ENCODE results near the gene ARRDC5. TPM values are rescaled to one million over a fixed set of nuclear protein-coding genes. Genes with fewer than 3 reads are reported as not detected.

Gene ARRDC5
- total and polyA plus RNA-seq, 2 of the 13 experiments (the other 11 are each of a cell fraction or from before 2014, with no cell fraction given), result not detected

DNA sequence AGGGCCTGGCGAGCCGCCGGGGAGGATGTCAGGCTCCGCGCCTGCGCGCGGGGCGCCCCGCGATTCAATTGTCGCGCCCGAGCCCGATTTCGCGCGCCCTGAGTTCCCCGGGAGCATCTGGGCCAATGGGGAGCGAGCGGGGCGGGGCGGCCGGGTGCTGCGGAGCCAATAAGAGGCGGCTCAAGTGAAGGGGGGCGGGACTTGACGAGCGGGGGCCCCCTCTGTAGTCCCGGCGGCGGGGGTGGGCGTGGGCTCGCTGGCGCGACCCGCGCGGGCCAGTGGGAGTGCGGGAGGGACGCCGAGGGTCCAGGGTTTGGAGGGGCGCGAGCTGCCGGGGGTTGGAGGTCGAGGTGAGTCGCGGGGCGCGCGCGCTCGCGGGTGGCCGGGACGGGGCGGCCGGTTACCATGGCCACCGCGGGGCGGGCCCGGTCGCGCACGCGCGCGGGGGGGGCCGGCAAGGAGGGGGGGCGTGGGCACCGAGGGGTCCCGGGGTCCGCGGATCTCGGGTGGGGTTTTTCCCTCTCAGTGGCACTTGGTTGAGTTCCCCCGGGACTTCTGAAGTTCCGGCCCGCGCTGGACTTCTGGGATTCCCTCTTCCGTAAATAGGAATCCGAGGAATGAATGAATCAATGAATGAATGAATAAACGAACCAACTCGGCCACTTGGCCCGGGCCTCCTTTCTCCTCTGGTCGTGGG is 7.3 kb upstream of the ARRDC5 start (continued):
- TF ChIP-seq, protein P1, sequence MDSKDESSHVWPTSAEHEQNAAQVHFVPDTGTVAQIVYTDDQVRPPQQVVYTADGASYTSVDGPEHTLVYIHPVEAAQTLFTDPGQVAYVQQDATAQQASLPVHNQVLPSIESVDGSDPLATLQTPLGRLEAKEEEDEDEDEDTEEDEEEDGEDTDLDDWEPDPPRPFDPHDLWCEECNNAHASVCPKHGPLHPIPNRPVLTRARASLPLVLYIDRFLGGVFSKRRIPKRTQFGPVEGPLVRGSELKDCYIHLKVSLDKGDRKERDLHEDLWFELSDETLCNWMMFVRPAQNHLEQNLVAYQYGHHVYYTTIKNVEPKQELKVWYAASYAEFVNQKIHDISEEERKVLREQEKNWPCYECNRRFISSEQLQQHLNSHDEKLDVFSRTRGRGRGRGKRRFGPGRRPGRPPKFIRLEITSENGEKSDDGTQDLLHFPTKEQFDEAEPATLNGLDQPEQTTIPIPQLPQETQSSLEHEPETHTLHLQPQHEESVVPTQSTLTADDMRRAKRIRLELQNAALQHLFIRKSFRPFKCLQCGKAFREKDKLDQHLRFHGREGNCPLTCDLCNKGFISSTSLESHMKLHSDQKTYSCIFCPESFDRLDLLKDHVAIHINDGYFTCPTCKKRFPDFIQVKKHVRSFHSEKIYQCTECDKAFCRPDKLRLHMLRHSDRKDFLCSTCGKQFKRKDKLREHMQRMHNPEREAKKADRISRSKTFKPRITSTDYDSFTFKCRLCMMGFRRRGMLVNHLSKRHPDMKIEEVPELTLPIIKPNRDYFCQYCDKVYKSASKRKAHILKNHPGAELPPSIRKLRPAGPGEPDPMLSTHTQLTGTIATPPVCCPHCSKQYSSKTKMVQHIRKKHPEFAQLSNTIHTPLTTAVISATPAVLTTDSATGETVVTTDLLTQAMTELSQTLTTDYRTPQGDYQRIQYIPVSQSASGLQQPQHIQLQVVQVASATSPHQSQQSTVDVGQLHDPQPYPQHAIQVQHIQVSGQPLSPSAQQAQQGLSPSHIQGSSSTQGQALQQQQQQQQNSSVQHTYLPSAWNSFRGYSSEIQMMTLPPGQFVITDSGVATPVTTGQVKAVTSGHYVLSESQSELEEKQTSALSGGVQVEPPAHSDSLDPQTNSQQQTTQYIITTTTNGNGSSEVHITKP (CRISPR knock-in tag; IDR thresholded peaks at IDR 0.05; ENCODE audit: low read depth), result no peak
- TF ChIP-seq, protein P2, sequence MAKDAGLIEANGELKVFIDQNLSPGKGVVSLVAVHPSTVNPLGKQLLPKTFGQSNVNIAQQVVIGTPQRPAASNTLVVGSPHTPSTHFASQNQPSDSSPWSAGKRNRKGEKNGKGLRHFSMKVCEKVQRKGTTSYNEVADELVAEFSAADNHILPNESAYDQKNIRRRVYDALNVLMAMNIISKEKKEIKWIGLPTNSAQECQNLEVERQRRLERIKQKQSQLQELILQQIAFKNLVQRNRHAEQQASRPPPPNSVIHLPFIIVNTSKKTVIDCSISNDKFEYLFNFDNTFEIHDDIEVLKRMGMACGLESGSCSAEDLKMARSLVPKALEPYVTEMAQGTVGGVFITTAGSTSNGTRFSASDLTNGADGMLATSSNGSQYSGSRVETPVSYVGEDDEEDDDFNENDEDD (CRISPR knock-in tag; IDR thresholded peaks at IDR 0.05; ENCODE audit: borderline replicate concordance), result peak; percentile 96
- TF ChIP-seq RFX1 (IDR thresholded peaks at IDR 0.05), result 0 out of 2 replicates have a peak, but pooled peaks have one; percentile 21
- no peak; the same call in 1 of the 2 replicates for TF ChIP-seq ZNF780A (CRISPR knock-in tag; IDR thresholded peaks at IDR 0.05)
- TF ChIP-seq ZNF460 (CRISPR knock-in tag; IDR thresholded peaks at IDR 0.05; ENCODE audit: borderline replicate concordance), result no peak
- TF ChIP-seq ZNF777 (CRISPR knock-in tag; IDR thresholded peaks at IDR 0.05), result peak; percentile 61
- TF ChIP-seq AGO2 (optimal IDR thresholded peaks at IDR 0.05; ENCODE audit: low read depth, low read length), result no peak
- TF ChIP-seq ZIK1 (CRISPR knock-in tag; IDR thresholded peaks at IDR 0.05; ENCODE audit: borderline replicate concordance, low read depth), result no peak
- TF ChIP-seq, protein P3, sequence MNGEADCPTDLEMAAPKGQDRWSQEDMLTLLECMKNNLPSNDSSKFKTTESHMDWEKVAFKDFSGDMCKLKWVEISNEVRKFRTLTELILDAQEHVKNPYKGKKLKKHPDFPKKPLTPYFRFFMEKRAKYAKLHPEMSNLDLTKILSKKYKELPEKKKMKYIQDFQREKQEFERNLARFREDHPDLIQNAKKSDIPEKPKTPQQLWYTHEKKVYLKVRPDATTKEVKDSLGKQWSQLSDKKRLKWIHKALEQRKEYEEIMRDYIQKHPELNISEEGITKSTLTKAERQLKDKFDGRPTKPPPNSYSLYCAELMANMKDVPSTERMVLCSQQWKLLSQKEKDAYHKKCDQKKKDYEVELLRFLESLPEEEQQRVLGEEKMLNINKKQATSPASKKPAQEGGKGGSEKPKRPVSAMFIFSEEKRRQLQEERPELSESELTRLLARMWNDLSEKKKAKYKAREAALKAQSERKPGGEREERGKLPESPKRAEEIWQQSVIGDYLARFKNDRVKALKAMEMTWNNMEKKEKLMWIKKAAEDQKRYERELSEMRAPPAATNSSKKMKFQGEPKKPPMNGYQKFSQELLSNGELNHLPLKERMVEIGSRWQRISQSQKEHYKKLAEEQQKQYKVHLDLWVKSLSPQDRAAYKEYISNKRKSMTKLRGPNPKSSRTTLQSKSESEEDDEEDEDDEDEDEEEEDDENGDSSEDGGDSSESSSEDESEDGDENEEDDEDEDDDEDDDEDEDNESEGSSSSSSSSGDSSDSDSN (CRISPR knock-in tag; IDR thresholded peaks at IDR 0.05), result no peak
- TF ChIP-seq, protein P4, sequence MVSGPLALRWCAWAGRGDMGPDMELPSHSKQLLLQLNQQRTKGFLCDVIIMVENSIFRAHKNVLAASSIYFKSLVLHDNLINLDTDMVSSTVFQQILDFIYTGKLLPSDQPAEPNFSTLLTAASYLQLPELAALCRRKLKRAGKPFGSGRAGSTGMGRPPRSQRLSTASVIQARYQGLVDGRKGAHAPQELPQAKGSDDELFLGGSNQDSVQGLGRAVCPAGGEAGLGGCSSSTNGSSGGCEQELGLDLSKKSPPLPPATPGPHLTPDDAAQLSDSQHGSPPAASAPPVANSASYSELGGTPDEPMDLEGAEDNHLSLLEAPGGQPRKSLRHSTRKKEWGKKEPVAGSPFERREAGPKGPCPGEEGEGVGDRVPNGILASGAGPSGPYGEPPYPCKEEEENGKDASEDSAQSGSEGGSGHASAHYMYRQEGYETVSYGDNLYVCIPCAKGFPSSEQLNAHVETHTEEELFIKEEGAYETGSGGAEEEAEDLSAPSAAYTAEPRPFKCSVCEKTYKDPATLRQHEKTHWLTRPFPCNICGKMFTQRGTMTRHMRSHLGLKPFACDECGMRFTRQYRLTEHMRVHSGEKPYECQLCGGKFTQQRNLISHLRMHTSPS (CRISPR knock-in tag; IDR thresholded peaks at IDR 0.05; ENCODE audit: low read depth), result no peak
- no peak for TF ChIP-seq ZFP36 (IDR thresholded peaks at IDR 0.05; ENCODE audit: borderline replicate concordance, low read depth, low read length, partially characterized antibody)
- TF ChIP-seq, protein P5, sequence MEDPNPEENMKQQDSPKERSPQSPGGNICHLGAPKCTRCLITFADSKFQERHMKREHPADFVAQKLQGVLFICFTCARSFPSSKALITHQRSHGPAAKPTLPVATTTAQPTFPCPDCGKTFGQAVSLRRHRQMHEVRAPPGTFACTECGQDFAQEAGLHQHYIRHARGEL (CRISPR knock-in tag; IDR thresholded peaks at IDR 0.05), result no peak
- TF ChIP-seq, protein P6, sequence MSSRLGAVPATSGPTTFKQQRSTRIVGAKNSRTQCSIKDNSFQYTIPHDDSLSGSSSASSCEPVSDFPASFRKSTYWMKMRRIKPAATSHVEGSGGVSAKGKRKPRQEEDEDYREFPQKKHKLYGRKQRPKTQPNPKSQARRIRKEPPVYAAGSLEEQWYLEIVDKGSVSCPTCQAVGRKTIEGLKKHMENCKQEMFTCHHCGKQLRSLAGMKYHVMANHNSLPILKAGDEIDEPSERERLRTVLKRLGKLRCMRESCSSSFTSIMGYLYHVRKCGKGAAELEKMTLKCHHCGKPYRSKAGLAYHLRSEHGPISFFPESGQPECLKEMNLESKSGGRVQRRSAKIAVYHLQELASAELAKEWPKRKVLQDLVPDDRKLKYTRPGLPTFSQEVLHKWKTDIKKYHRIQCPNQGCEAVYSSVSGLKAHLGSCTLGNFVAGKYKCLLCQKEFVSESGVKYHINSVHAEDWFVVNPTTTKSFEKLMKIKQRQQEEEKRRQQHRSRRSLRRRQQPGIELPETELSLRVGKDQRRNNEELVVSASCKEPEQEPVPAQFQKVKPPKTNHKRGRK (CRISPR knock-in tag; IDR thresholded peaks at IDR 0.05), result no peak
- TF ChIP-seq, protein P7, sequence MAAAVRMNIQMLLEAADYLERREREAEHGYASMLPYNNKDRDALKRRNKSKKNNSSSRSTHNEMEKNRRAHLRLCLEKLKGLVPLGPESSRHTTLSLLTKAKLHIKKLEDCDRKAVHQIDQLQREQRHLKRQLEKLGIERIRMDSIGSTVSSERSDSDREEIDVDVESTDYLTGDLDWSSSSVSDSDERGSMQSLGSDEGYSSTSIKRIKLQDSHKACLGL (CRISPR knock-in tag; IDR thresholded peaks at IDR 0.05), result peak; percentile 11; the same call in 1 of the 2 replicates
